ENCODE data around the gene ITFG1.

Gene ITFG1

DNA sequence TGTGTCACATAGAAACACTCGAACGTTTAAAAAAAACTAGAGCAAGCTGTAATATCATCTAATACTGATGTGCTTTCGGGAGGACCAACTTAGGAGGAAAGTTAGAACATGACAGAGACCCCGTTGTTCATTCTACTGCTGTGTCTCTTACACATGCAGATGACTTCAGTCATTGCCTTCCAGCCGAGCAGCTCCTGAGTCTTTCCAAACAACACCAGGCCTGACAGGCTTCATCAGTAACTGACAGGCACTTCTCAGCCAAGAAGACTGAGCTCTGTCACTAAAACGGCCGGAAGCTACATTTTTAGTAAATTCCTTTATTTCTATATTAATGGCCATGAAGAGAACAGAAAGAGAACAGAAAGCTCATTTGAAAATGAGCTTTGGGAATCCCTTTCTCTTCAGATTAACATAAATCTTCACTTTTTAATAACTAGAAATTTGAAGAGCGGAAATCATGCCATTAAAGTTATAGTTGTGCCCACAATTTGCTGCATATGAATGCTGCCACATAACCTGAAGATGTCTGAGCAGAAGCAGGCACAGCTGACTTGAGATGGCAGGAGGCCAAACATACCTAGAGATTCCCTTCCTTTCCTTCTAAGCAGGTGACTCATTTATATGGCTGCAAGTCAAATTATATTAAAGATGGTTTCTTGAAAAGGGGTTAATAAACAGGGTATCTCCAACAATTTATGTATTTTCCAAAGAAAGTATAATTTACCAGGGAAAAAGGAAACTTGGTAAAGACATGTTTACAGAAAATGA, 148.9 kb downstream of the ITFG1 start:
- no peaks in the 10 kb centered on the region for H3K9me3 ChIP-seq (ENCODE audit: control insufficient read depth, insufficient read depth, low read length)
- no peaks in the 10 kb centered on the region for H3K27me3 ChIP-seq (ENCODE audit: control insufficient read depth, insufficient read depth, low read length)
- no peak overlapping the region for H3K4me3 ChIP-seq (ENCODE audit: low read depth, low read length)
- peaks cover 9% of the 10 kb centered on the region for H3K4me1 ChIP-seq (ENCODE audit: control insufficient read depth, insufficient read depth, low read length)
- no peak overlapping the region for H3K9ac ChIP-seq (ENCODE audit: low read depth, low read length)
- no peaks in the 10 kb centered on the region for H3K36me3 ChIP-seq (ENCODE audit: control insufficient read depth, insufficient read depth, low read length)

DNA sequence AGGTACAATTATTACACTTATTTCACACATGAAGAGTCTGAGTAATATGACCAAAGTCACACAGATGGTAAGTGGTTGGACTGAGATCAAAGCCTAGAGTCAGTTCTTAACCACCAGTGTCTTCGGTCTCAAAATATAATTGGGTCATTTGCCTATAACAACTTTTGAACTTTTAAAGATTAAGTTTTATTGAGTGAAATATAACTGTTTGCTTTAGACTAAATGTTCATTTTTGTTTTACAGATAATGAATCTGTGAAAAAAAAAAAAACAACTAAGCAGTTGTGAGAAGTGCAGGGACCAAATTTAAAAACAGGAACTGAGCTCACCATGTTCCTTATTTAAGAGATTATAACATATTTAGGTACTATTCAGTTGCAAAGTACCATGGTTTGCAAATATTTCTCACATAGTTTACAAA, 150.1 kb downstream of the ITFG1 start:
- H3K9ac ChIP-seq (ENCODE audit: low read depth, low read length): no peak overlapping the region
- no peak overlapping the region for H3K4me3 ChIP-seq (ENCODE audit: low read depth, low read length)
- H3K4me1 ChIP-seq (ENCODE audit: control insufficient read depth, insufficient read depth, low read length): peaks cover 6% of the 10 kb centered on the region

DNA sequence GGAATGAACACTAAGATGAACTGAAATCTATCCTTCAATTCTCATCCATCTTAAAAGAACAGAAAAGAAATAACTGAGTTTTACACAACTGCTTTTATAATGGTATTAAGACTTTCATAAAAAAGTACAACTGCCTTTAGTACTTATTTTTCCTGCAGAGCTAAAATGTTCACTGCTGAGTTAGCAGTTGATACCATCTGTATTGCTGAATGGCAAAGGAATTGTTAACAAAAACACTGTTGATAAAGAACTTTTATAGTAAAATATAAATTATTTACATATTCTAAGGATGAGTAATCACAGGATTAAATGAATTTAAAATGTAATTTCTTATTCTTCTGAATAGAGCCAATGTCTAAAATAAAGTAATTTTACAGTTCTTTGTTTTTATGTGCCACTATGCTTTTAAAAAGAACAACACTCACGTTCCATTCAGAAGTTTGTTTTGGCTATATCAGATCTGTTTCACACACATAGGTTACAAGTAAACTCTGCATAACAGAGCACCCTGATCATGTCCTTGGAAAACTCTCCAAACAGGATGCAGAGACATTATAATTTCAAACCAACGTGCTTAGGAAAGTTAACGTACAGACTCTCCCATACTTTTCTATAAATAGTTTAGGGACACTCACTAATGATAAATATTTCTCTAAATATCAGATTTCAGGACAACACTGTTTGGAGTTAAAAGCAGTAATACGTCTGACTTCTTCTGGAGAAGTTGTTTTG, 151.1 kb downstream of the ITFG1 start:
- Histone ChIP-seq H3K4me3 (ENCODE audit: low read depth, low read length) (no peak overlapping the region), H3K9me3 (ENCODE audit: control insufficient read depth, insufficient read depth, low read length) (no peaks in the 10 kb centered on the region), H3K4me1 (ENCODE audit: control insufficient read depth, insufficient read depth, low read length) (peaks cover 6% of the 10 kb centered on the region), H3K36me3 (ENCODE audit: control insufficient read depth, insufficient read depth, low read length) (no peaks in the 10 kb centered on the region), H3K27me3 (ENCODE audit: control insufficient read depth, insufficient read depth, low read length) (no peaks in the 10 kb centered on the region), H3K9ac (ENCODE audit: low read depth, low read length) (no peak overlapping the region)

More for the DNA sequence above, 150.1 kb downstream of the ITFG1 start:
- Histone ChIP-seq H3K9me3 (ENCODE audit: control insufficient read depth, insufficient read depth, low read length) (no peaks in the 10 kb centered on the region), H3K36me3 (ENCODE audit: control insufficient read depth, insufficient read depth, low read length) (no peaks in the 10 kb centered on the region), H3K27me3 (ENCODE audit: control insufficient read depth, insufficient read depth, low read length) (no peaks in the 10 kb centered on the region)

DNA sequence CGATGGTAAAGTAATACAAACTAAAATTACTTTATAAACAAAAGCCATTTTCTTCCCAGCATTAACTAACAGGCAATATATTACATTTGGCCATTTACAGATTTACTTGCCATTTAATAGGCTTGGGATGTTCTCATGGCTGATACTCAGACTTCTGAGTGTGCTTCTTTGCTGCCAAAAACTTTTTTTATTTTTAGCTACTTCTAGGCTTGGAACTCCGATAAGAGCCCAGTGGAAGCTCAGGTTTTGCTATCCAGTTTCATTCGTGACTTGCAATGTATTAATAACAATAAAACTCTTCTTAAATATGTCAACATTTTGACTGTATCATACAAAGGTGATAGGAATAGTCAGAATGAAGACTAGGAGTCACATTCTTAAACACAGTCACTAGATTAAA, 152.3 kb downstream of the ITFG1 start:
- Histone ChIP-seq H3K4me1 (ENCODE audit: control insufficient read depth, insufficient read depth, low read length) (peaks cover 6% of the 10 kb centered on the region), H3K36me3 (ENCODE audit: control insufficient read depth, insufficient read depth, low read length) (no peaks in the 10 kb centered on the region), H3K9ac (ENCODE audit: low read depth, low read length) (no peak overlapping the region), H3K9me3 (ENCODE audit: control insufficient read depth, insufficient read depth, low read length) (no peaks in the 10 kb centered on the region), H3K27me3 (ENCODE audit: control insufficient read depth, insufficient read depth, low read length) (no peaks in the 10 kb centered on the region), H3K4me3 (ENCODE audit: low read depth, low read length) (no peak overlapping the region)

DNA sequence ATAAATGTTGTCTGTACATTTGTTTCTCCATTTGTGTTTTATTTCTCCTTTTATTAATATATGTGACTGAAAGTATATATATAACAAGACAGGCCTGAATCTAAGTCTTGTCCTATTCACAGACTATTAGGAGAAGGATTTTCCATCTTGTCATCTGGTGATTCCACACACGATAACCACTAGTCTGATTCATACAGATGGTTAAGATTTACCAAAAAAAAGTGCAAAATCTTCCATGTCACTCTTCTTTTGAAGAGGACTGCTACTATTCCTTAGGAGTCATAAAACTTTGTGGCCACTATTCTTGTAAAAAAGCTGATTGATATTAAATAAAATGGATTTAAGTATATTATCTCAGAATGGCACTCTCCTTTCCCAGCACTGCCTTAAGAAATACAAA, 156.3 kb downstream of the ITFG1 start:
- Histone ChIP-seq H3K9ac (ENCODE audit: low read depth, low read length) (no peak overlapping the region), H3K27me3 (ENCODE audit: control insufficient read depth, insufficient read depth, low read length) (no peaks in the 10 kb centered on the region), H3K4me1 (ENCODE audit: control insufficient read depth, insufficient read depth, low read length) (no peaks in the 10 kb centered on the region), H3K4me3 (ENCODE audit: low read depth, low read length) (no peak overlapping the region), H3K36me3 (ENCODE audit: control insufficient read depth, insufficient read depth, low read length) (no peaks in the 10 kb centered on the region), H3K9me3 (ENCODE audit: control insufficient read depth, insufficient read depth, low read length) (no peaks in the 10 kb centered on the region)

DNA sequence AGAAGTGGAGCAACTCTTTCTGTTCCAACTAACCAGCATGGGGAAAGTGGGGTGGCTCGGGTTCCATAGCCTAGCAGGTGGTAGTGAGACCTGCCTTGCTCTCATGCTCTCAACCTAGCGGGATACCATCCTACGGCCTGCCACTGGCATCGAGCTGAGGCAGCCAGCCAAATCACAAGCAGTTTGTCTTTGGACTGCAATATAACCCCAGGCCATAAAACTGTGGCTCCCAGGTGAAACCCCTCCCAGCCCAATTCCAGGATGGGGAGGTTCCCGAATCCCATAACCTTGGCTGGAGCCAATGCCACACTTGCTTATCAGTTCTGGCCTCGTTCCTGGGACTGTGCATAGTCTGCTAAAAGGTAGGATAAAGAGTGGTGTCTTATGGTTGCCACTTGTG, 161.3 kb downstream of the ITFG1 start:
- no peak overlapping the region for H3K4me3 ChIP-seq (ENCODE audit: low read depth, low read length)
- H3K27me3 ChIP-seq (ENCODE audit: control insufficient read depth, insufficient read depth, low read length): no peaks in the 10 kb centered on the region
- H3K9ac ChIP-seq (ENCODE audit: low read depth, low read length): no peak overlapping the region
- H3K9me3 ChIP-seq (ENCODE audit: control insufficient read depth, insufficient read depth, low read length): no peaks in the 10 kb centered on the region
- no peaks in the 10 kb centered on the region for H3K4me1 ChIP-seq (ENCODE audit: control insufficient read depth, insufficient read depth, low read length)
- no peaks in the 10 kb centered on the region for H3K36me3 ChIP-seq (ENCODE audit: control insufficient read depth, insufficient read depth, low read length)

DNA sequence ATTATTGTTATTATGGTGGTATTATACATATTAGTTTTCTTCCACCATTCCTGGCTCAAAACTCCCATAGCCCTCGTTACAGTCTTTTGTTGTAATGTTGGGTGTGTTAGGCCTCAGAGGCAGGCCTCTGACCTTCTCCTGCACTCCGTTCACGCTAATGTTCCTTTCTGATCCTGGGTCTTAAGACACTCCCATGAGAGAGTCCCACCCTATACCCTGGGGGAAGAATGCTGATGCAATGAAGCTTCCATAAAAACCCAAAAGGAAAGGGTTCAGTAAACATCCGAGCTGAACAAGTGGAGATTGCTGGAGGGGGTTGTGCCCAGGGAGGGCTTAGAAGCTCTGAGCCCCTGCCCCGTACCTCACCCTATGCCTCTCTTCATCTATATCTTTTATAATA, 175.9 kb downstream of the ITFG1 start:
- Histone ChIP-seq H3K4me3 (ENCODE audit: low read depth, low read length) (no peak overlapping the region), H3K9me3 (ENCODE audit: control insufficient read depth, insufficient read depth, low read length) (no peaks in the 10 kb centered on the region), H3K27me3 (ENCODE audit: control insufficient read depth, insufficient read depth, low read length) (no peaks in the 10 kb centered on the region), H3K4me1 (ENCODE audit: control insufficient read depth, insufficient read depth, low read length) (no peaks in the 10 kb centered on the region), H3K36me3 (ENCODE audit: control insufficient read depth, insufficient read depth, low read length) (no peaks in the 10 kb centered on the region), H3K9ac (ENCODE audit: low read depth, low read length) (no peak overlapping the region)

DNA sequence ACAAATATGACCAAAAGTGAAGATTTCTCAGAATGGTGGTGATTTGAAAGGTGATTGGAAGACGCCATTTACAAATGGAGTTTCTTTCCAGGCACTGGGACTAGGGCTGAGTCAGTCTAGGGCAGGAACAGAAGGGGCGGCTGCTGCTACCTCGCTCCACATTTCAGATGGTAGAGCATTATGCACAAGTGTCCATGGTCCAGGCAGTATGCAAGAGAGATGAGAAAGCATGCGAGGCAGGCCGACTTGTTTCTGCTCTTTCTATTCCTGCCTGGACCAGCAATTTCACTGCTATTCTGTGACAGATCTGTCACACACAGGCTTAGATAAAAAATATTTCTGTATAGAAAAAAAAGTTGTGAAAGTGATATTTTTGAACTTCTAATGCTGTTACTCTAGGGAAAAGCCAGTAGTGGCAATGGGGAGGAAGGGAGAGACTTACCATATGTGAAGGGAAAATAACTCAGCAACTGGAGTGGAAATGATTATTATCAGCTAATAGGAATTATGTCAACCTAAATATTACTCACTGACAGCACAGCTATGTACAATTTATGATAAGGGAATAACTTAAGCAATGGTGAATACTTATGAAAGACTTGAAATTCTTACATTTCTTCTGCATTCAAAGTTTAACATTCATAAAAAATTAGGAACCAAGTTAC, 182.4 kb downstream of the ITFG1 start:
- Histone ChIP-seq H3K9me3 (ENCODE audit: control insufficient read depth, insufficient read depth, low read length) (no peaks in the 10 kb centered on the region), H3K4me1 (ENCODE audit: control insufficient read depth, insufficient read depth, low read length) (no peaks in the 10 kb centered on the region), H3K4me3 (ENCODE audit: low read depth, low read length) (no peak overlapping the region), H3K27me3 (ENCODE audit: control insufficient read depth, insufficient read depth, low read length) (no peaks in the 10 kb centered on the region), H3K9ac (ENCODE audit: low read depth, low read length) (no peak overlapping the region), H3K36me3 (ENCODE audit: control insufficient read depth, insufficient read depth, low read length) (no peaks in the 10 kb centered on the region)

DNA sequence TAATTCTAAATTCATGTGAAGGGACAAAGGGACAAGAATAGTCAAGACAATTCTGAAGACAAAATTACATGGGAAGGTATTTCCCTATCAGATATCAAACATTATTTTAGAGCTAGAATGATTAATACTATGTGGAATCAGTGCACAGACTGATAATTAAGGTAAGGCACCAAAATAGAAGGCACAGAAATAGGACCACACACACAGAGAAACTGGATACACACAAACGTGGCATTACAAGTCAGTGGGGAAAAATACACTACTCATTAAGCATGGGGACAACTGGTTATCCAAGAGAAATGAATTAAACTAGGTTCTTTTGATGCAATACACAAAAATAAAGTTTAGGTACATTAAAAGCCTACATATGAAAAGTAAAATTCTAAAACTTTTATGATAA, 184.3 kb downstream of the ITFG1 start:
- Histone ChIP-seq H3K9me3 (ENCODE audit: control insufficient read depth, insufficient read depth, low read length) (no peaks in the 10 kb centered on the region), H3K36me3 (ENCODE audit: control insufficient read depth, insufficient read depth, low read length) (no peaks in the 10 kb centered on the region), H3K9ac (ENCODE audit: low read depth, low read length) (no peak overlapping the region), H3K27me3 (ENCODE audit: control insufficient read depth, insufficient read depth, low read length) (no peaks in the 10 kb centered on the region), H3K4me3 (ENCODE audit: low read depth, low read length) (no peak overlapping the region), H3K4me1 (ENCODE audit: control insufficient read depth, insufficient read depth, low read length) (no peaks in the 10 kb centered on the region)

DNA sequence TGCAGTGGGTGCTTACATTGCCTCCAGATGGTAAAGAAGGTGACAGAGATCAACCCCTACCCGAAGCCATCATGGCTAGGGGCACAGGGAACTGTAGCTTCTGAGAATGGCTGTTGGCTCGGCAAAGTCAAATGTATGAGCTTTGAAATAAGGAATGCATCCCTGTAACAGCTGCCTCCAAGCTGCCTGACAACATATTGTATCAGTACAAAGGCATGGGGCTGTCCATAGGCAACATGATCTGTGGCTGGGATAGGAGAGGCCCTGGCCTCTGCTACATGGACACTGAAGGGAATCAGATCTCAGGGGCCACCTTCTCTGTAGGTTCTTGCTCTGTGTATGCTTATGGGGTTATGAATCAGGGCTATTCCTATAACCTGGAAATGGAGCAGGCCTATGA, 197.9 kb downstream of the ITFG1 start:
- H3K4me3 ChIP-seq (ENCODE audit: low read depth, low read length): no peak overlapping the region
- no peaks in the 10 kb centered on the region for H3K9me3 ChIP-seq (ENCODE audit: control insufficient read depth, insufficient read depth, low read length)
- H3K27me3 ChIP-seq (ENCODE audit: control insufficient read depth, insufficient read depth, low read length): no peaks in the 10 kb centered on the region
- no peak overlapping the region for H3K9ac ChIP-seq (ENCODE audit: low read depth, low read length)
- no peaks in the 10 kb centered on the region for H3K4me1 ChIP-seq (ENCODE audit: control insufficient read depth, insufficient read depth, low read length)
- no peaks in the 10 kb centered on the region for H3K36me3 ChIP-seq (ENCODE audit: control insufficient read depth, insufficient read depth, low read length)

DNA sequence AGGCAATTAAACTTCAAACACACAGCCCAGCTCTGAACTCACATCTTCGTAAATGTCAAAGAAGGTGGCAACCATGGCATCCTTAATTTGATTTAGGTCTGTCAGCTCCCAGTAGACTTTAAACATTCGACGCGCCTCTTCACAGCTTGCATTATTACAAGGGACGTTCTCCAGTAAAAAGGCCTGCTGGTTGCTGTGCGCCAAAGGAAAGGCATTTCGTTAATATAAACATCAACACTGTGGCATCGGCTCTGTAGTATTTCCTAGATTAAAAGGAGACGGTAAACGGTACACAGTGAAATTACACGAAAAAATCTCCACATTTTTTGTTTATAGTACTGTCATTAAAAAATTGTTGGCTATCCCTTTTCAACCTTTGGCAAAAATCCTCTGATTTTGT, 200.4 kb downstream of the ITFG1 start:
- Histone ChIP-seq H3K9me3 (ENCODE audit: control insufficient read depth, insufficient read depth, low read length) (no peaks in the 10 kb centered on the region), H3K36me3 (ENCODE audit: control insufficient read depth, insufficient read depth, low read length) (no peaks in the 10 kb centered on the region), H3K4me1 (ENCODE audit: control insufficient read depth, insufficient read depth, low read length) (no peaks in the 10 kb centered on the region), H3K4me3 (ENCODE audit: low read depth, low read length) (no peak overlapping the region), H3K27me3 (ENCODE audit: control insufficient read depth, insufficient read depth, low read length) (no peaks in the 10 kb centered on the region), H3K9ac (ENCODE audit: low read depth, low read length) (no peak overlapping the region)
